Lower leg skin (tissue), 3 donors: ENCODE data around the gene LHB.

Experiments
- POLR2A ChIP-seq, 2 donors: fragments of 450-650 bp; IDR thresholded peaks; one replicate each; pipeline ENCODE4 v1.6.1; 2016 to 2017; ENCODE audit warnings: antibody characterized with exemption in 2 of 2, mild to moderate bottlenecking in 1 of 2, moderate library complexity in 1 of 2
- TF ChIP-seq, protein P1 (sequence below), 3 donors: fragments of 450-650 bp; IDR thresholded peaks; one replicate each; pipeline ENCODE4 v1.5.1; 2016; ENCODE audit warnings: antibody characterized with exemption in 3 of 3, mild to moderate bottlenecking in 3 of 3, moderate library complexity in 2 of 3

GRCh38 chr19:48989701-48990291 lies 27.1 kb downstream of the LHB start:
- TF ChIP-seq, protein P1, sequence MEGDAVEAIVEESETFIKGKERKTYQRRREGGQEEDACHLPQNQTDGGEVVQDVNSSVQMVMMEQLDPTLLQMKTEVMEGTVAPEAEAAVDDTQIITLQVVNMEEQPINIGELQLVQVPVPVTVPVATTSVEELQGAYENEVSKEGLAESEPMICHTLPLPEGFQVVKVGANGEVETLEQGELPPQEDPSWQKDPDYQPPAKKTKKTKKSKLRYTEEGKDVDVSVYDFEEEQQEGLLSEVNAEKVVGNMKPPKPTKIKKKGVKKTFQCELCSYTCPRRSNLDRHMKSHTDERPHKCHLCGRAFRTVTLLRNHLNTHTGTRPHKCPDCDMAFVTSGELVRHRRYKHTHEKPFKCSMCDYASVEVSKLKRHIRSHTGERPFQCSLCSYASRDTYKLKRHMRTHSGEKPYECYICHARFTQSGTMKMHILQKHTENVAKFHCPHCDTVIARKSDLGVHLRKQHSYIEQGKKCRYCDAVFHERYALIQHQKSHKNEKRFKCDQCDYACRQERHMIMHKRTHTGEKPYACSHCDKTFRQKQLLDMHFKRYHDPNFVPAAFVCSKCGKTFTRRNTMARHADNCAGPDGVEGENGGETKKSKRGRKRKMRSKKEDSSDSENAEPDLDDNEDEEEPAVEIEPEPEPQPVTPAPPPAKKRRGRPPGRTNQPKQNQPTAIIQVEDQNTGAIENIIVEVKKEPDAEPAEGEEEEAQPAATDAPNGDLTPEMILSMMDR (IDR thresholded peaks at IDR 0.05) = no peak
- no peak for TF ChIP-seq POLR2A (IDR thresholded peaks at IDR 0.05)
